ENCODE measurements around the gene KDM6A. TPM values are rescaled to one million over a fixed set of nuclear protein-coding genes. Genes with fewer than 3 reads are reported as not detected.
"Not testable (repeated sequence)": the region's sequence is repeated elsewhere in the genome, so short reads cannot be mapped to it uniquely, and the experiment has no call there.

Gene KDM6A
- polyA plus RNA-seq, 1 donor: 41.7 TPM

DNA sequence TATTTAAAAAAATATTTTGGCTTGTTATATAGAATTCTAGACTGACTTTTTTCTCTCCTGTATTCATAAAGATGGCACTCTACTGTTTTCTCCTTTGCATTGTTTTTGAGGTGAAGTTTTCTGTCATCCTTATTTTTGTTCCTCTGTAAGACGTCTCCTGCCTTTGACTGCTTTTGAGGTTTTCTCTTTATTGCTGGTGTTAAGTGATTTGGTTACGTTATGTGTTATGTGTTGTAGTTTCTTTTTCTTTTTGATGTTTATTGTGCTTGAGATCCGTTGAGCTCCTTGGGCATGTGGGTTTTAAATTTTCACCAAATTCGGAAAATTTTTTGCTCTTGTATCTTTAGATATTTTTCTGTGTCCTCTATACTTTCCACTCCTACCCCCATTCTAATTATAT is 50.0 kb downstream of the KDM6A start:
- DNase-seq: no peak

DNA sequence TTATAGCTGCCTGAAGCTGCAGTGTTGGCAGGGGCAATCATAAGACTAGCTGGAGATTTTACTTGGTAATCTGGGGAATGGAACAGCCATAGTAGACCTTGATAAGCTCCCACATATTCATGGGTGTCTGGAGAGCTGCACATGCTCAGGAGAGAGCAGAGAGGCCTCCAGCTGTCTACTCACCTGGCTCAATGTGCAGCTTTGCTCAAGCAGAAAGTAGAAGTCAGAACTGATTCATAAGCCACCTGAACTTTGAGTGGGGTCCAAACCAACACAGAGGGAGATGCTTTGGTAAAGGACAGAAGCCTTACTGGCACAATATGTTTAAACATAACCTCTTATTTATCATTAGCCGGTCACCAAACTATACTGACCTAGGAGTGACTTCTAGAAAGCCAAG is 54.4 kb downstream of the KDM6A start:
- no peak for DNase-seq

DNA sequence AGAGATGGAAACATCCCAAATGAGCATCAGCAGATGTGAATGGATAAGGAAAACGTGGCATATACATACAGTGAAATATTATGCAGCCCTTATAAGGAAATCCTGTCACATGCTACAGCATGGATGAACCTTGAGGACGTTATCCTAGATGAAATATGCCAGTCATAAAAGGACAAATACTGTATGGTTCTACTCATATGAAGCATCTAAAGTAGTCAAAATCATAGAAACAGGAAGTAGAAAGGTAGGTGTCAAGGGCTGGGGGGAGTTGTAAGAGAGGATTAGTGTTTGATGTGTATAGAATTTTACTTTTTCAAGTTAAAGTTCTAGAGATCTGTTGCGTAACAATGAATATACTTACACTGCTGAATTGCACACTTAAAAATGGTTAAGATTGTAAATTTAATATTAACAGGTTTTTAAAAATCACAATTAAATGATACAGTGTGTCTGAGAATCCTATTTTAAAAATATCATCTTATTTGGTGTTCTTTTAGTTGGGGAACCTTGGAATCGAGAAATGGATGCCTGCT is 58.5 kb downstream of the KDM6A start:
- no peak for DNase-seq

DNA sequence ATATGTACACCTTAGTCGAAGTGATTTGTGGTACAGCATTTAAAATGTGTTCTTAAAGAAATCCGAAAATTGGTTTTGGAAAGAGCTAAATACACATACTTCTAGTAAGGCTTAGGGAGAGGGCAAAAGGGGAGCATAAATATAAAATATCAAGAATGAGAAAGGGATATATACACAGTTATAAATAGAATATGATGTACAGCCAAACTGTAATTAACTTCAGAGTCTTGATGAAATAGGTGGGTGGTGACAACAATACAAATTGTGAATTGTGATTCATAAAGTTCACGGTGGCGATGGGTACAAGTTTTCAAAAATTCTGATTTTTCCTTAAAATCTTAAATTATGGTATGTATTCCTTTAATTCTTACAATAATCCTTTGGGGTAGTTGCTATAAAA is 62.2 kb downstream of the KDM6A start:
- DNase-seq: no peak

DNA sequence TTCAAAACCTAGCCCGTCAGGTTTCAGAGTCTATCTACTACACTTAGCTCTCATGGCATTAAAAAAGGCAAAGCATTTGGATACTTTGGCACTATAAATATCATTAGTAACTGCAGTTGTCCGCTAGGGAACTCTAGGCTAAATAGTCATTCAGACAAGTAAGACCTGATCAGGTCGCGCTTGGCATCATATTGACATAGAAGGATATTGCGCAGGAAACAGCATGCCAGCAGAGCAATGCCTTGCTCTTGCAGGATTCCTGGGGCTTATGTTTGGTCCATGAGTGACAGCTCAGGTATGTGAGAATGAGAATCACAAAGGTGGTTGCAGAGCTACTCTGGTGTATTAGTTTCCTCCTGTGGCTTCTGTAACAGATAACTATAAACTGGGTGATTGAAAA is 62.7 kb downstream of the KDM6A start:
- DNase-seq: no peak

DNA sequence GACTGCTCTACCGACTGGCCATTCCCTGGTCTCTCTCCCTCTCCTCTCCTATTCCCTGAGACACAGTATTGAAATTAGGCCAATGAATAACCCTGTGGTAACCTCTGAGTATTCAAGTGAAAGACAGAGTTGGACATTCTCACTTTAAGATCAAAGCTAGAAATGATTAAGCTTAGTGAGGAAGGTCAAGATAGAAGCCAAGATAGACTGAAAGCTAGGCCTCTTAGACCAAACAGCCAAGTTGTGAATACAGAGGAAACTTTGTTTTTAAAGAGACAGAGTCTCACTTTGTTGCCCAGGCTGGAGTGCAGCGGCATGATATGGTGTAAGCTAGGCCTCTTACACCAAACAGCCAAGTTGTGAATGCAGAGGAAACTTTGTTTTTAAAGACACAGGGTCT is 64.6 kb downstream of the KDM6A start:
- DNase-seq: no peak

DNA sequence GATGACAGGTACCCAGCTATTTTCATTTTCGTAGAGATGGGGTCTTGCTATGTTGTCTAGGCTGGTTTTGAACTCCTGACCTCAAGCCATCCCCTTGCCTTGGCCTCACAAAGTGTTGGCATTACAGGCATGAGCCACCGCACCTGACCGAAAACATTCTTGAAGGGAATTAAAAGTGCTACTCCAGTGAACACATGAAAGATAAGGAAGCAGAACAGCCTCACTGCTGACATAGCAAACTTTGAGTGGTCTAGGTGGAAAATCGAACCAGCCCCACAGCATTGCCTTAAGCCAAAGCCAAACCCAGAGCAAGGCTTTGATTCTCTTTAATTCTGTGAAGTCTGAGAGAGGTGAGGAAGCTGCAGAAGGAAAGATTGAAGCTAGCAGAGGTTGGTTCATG is 65.1 kb downstream of the KDM6A start:
- no peak for DNase-seq

DNA sequence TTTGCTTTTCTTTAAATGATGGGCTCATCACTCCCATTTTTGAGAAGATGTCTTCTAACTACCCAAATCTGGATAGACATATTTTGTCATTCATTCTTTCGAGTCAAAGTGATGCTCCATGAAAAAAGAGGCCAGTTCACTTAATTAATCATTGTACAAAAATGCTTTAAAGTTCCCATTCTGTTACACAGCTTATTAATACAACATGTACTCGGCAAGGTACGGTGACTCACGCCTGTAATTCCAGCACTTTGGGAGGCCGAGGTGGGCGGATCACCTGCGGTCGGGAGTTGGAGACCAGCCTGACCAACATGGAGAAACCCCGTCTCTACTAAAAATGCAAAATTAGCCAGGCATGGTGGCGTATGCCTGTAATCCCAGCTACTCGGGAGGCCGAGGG is 67.6 kb downstream of the KDM6A start:
- not testable (repeated sequence) for DNase-seq

DNA sequence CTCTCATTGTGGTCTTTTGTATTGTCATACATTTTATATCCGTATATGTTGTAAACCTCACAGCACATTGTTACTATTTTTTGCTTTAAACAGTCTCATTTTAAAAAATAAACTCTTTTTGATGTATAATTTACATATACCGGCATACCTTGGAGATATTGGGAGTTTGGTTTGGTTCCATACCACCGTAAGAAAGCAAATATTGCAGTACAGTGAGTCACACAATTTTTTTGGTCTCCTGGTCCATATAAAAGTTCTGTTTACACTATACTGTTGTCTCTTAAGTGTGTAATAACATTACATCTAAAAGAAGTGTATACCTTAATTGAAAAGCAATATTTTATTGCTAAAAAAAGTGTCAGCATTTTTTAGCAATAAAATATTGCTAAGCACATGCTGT is 70.0 kb downstream of the KDM6A start:
- DNase-seq: no peak

DNA sequence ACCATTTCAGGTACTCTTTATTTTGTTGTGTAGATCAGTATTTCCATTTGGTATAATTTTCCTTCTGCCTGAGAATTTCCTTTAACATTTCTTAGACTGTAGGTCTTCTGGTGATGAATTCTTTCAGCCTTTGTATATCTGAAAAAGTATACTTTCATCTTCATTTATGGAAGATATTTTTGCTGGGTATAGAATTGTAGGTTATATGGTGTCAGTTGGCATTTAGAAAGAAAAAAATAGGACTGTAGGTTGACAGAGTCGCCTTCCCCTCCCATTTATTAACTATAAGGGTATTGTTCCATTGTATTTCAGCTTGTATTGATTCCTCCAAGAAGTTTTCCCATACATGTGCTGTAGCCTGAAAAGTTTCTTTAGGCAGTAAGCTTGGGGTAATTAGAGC is 71.9 kb downstream of the KDM6A start:
- no peak for DNase-seq

DNA sequence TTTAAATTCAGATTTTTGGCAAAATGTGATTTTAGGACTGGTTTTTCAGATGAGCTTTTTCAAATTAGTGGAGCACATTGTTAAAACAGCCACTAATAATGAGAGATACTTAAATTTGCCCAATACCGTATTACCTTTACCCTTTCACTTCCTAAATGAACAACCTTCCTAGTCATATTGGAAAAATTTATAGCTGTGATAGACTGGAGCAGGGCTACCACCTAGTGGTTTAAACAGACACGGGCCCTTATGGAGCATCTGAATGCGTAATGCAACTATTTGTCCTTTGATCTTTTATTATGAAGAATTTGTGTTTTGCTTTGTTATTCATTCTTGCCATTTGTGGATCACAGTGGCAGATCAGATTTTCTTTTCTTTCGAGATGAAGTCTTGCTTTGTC is 72.7 kb downstream of the KDM6A start:
- DNase-seq: no peak

DNA sequence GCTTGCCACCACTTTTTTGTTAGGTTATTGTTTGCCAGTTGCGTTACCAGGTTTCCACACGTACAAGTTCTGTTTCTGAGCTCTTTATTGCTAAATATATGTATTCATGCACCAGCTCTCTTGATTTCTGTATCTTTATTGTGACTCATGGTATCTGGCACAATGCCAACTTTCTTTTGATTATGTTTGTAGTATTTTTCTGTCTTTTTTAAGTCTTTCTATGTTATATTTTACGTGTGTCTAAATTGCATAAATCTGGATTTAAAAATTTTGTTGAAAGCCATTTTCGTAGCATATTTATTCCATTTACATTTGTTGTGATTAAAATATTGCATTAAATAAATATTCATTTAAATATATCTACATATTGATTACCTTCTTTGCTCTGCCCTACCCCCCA is 73.8 kb downstream of the KDM6A start:
- no peak for DNase-seq

DNA sequence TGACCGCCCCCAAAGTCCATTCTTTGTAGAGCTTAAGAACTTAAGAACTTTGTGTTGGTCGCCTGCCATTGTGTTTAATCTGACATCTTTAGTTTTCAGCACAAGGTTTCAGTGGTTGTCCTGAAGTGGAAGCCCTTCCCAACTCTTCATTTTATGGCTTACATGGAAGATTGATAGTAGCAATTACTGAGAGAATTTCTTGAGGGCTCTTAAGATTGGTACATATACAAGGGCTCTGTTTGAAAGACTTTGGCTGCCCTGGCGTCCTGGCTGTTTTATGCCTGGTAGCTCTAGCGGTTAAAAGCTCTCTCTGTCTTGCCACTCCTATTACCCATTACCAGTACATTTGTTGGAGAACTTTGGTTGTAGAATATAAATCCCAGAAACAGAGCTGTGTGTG is 75.0 kb downstream of the KDM6A start:
- no peak for DNase-seq

DNA sequence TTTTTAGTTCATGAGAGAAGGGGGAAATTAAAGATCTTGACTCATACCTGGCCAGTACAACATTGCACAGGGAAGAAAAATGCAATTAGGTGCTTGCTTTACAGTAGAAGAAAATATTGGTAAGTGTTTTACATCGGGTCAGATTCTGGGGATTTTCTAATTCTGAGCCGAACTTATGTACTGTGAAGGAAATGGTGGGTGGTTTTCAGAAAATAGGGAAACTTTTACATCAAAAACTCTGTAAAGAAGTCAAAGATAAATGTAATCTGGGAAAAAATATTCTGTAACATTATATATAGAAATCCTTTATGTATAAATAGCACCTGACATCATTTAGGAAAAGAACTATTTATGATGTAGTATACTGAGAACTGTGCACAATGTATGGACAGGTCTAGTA is 75.4 kb downstream of the KDM6A start:
- no peak for DNase-seq

DNA sequence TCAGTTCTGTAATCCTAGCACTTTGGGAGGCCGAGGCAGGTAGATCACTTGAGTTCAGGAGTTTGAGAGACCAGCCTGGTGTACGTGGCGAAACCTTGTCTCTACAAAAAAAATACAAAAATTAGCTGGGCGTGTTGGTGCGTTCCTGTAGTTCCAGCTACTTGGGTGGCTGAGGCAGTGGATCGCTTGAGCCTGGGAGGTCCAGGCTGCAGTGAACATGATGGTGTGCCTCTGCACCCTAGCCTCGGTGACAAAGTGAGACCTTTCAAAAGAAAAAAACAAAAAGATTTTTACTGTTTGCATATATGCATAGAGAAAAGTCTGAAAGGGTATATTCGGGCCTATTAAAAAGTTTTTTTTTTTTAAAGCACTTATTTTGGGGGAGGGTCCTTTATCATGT is 76.1 kb downstream of the KDM6A start:
- DNase-seq: no peak

DNA sequence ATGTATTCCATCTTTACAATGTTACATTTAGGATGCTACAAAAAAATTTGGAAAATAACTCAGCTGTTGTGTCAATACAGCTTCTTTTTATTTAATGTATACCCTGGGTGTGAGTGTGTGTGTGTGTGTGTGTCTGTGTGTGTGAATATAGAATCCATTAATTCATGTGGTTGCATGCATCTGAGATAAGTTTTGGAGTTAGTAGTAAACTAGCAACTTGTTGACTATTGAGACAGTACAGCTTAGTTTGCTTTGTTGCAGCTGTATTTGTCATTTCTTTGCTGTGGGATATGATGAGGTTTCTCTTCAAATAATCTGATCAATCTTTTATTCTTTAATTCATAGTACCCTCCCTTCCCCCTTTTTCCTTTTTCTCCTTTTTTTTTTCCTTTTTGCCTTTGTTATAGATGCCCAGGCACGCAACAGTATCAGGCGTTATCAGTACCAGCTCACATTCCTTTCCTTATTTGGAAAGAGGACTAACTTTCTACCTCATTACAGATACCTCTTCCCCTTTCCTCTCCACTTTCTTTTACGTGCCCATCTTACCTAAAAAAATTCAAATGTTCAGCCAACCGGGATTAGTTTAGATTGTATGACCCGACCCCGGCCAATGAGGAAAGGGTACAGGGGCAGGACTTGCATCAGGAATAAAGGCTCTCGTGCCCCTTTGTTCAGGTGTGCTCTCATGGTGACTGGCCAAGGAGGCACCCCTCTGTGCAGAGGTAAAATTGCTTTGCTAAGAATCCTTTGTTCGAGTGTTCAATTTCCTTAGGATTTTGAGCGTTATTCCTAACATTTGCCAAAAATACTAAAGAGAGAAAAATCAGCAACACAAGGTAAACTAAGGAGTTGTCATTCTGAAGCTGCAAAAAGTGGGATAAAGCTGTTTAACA is 77.7 kb downstream of the KDM6A start:
- not testable (repeated sequence) for DNase-seq

DNA sequence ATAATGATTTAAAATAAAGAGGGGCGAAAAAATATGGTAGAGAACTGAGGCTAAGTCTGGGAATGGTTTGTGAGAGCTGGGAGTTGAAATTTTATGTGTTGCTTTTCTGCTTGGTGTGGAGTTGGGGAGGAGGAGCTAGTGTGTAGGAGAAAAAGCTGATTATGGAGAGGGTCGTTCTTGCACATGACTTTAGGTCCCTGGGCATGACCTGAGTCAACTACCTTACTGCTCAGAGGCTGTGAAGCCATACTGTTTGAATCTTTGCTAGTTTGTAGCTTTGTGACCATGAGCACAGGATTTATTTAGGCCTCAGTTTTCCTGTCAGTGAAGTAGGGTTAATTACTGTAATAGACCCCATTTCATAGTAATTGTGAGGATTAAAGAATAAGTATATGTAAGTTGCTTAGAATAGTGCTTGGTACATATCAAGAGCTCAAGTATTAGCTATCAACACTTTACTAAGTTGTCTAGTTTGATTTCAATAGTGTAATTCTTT is 78.6 kb downstream of the KDM6A start:
- DNase-seq: no peak

DNA sequence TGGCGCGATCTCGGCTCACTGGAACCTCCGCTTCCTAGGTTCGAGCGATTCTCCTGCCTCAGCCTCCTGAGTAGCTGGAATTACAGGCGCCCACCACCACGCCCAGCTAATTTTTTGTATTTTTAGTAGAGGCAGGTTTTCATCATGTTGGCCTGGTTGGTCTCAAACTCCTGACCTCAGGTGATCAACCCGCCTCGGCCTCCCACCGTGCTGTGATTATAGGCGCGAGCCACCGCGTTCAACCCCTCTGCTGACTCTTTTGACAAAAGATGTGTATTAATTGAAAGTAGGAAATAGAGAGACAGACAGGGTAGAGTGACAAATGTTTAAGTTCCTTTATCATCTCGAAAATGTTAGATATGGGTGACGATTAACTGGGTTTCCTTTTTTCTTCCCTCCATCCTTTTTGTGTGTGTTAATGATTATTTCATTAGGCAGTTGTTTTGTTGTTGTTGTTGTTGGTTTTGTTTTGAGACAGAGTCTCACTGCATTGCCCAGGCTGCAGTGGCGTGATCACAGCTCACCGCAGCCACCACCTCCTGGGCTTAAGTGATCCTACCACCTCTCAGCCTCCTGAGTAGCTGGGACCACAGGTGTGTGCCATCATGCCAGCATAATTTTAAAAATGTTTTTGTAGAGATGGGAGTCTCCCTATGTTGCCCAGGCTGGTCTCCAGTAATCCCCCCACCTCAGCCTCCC is 79.5 kb downstream of the KDM6A start:
- no peak for DNase-seq

DNA sequence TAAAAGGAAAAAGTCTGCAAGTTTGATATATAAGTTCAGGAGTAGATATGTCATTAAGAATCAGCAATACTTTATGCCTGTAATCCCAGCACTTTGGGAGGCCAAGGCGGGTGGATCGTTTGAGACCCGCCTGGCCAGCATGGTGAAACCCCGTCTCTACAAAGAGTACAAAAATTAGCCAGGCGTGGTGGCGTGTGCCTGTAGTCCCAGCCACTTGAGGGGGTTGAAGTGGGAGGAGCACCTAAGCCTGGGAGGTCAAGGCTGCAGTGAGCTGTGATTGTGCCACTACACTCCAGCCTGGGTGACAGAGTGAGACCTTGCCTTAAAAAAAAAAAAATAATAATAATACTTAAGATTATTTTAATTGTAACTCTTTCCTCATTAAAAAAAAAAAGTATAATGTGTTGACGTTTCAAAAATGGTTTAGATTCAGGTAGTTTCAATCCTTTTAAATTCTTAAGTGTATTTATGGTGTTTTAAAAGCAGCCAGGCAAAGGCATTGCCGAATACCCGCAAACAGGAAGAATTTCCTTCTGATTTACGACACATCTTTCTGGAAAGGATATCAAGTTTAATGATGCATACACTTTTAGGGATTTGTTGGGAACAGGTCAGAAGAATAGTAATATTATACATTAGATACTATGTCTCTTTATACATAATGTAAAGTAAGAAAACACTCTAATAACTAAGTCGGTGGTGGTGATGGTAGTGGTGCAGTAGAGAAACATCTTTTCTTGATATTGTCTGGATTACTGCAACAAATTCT is 80.9 kb downstream of the KDM6A start:
- DNase-seq: peak; percentile 46

DNA sequence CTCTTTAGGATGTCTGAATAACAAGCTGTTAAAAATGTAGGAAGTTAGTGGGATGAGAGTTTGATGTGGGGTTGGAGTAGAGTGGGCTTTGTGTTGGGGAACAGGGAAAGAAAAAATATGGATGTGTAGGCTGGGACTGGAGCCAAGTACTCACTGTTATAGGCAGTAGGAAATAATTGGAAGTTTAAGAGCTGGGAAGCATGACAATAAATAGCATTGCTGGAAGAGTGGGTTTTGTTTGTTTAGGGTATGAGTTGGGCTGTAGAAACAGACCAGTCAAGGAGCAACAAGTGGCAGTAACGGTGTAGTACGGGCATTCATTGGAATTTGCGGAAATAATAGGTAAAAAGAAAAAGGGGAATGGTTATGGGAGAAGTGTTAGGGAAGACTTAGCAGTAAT is 81.6 kb downstream of the KDM6A start:
- peak; percentile 11 for DNase-seq

DNA sequence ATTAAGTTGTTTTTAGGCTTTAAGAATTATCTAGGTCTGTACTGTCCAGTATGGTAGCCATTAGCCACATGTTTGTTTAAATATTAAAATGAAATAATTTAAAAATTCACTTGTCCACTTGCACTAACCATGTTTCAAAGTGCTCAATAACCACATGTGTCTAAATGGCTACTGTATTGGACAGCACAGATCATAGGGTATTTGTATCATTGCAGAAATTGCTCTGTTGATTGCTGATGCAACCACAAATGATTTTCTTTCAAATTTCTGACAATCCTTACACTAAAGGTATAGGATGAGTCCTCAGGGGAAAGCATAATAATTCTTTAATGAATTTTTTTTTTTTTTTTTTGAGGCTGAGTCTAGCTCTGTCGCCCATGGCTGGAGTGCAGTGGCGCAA is 84.9 kb downstream of the KDM6A start:
- DNase-seq: no peak

DNA sequence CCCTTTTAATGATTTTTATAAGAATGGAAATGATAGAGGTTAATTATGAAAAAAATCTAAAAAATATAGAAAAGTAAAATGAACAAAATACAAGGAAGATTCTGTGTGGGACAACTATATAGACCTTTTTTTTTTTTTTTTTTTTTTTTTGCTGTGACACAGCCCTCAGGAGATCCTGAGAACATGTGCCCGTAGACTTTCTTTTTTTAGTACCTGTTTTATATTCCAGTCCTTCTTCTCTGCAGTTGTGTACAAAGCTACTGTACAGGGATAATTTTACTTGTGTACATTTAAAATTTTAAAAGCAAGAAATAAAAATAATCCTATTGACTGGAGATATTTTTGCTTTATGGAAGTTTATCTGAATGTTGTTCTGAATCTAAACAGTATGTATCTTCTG is 85.5 kb downstream of the KDM6A start:
- no peak for DNase-seq
